ENCODE measurements around the gene PSMB3.
"Not testable (repeated sequence)": the region's sequence is repeated elsewhere in the genome, so short reads cannot be mapped to it uniquely, and the experiment has no call there.

The PSMB3 gene

GRCh38 chr17:38721802-38722201 lies 30.7 kb upstream of the PSMB3 start:
- no peak overlapping the region for H3K14ac ChIP-seq (ENCODE audit: low read length in 2 of 2)
- peaks cover 8% of the 10 kb centered on the region for H3K4me1 ChIP-seq (ENCODE audit: control insufficient read depth, insufficient read depth, low read depth, low read length)
- H2AFZ ChIP-seq (ENCODE audit: low read depth, low read length), result no peak overlapping the region
- no peak overlapping the region for H3K4ac ChIP-seq (ENCODE audit: low read depth in 1 of 2, low read length in 2 of 2)
- no peak overlapping the region for H2BK15ac ChIP-seq (ENCODE audit: low read depth, poor library complexity, severe bottlenecking)
- no peak overlapping the region for H2BK5ac ChIP-seq (ENCODE audit: low read depth, low read length, poor library complexity, severe bottlenecking)
- no peak overlapping the region for H3K18ac ChIP-seq (ENCODE audit: low read depth in 1 of 2, low read length in 2 of 2)
- H3K27ac ChIP-seq (ENCODE audit: low read length, poor library complexity, severe bottlenecking), result no peak overlapping the region
- no peak overlapping the region for H4K91ac ChIP-seq (ENCODE audit: low read length)
- no peak overlapping the region for H3K23ac ChIP-seq (ENCODE audit: low read length in 2 of 2)
- no peak overlapping the region for H3K4me2 ChIP-seq (ENCODE audit: low read length, poor library complexity, severe bottlenecking)
- no peak overlapping the region for H2AK5ac ChIP-seq (ENCODE audit: low read length, severe bottlenecking)
- H3K4me3 ChIP-seq (ENCODE audit: insufficient read depth in 1 of 2, low read depth in 1 of 2, low read length in 2 of 2), result no peak overlapping the region
- no peak overlapping the region for H2BK12ac ChIP-seq (ENCODE audit: low read length in 2 of 2)
- peaks cover 60 to 68% of the 10 kb centered on the region in 2 experiments for H3K36me3 ChIP-seq (ENCODE audit: control insufficient read depth in 1 of 2, insufficient read depth in 2 of 2, low read depth in 1 of 2, low read length in 2 of 2)
- H2BK120ac ChIP-seq (ENCODE audit: low read depth, low read length), result no peak overlapping the region
- WGBS, result 95% methylated on average over 12 of the region's 16 CpGs
- no peak for DNase-seq
- H3K27me3 ChIP-seq (ENCODE audit: control insufficient read depth in 1 of 2, insufficient read depth in 1 of 2, low read length in 2 of 2), result no peaks in the 10 kb centered on the region
- no peak overlapping the region for H3K9ac ChIP-seq (ENCODE audit: low read length)
- no peak overlapping the region for H4K8ac ChIP-seq (ENCODE audit: low read length)
- no peaks in the 10 kb centered on the region for H3K9me3 ChIP-seq (ENCODE audit: control insufficient read depth, low read length)
- H3K79me1 ChIP-seq (replicated peaks; ENCODE audit: low read length, poor library complexity, severe bottlenecking), result peaks cover 1% of the 10 kb centered on the region

GRCh38 chr17:38724337-38724988 lies 28.1 kb upstream of the PSMB3 start:
- 95% methylated on average over 14 of the region's 16 CpGs for WGBS

GRCh38 chr17:38725066-38725465 lies 27.5 kb upstream of the PSMB3 start:
- no peak overlapping the region for H2BK12ac ChIP-seq (ENCODE audit: low read length in 2 of 2)
- peaks cover 1% of the 10 kb centered on the region for H3K79me1 ChIP-seq (replicated peaks; ENCODE audit: low read length, poor library complexity, severe bottlenecking)
- H3K27ac ChIP-seq (ENCODE audit: low read length, poor library complexity, severe bottlenecking), result no peak overlapping the region
- H3K36me3 ChIP-seq (ENCODE audit: control insufficient read depth in 1 of 2, insufficient read depth in 2 of 2, low read depth in 1 of 2, low read length in 2 of 2), result peaks cover 38 to 46% of the 10 kb centered on the region in 2 experiments
- no peaks in the 10 kb centered on the region for H3K9me3 ChIP-seq (ENCODE audit: control insufficient read depth, low read length)
- no peak overlapping the region for H3K9ac ChIP-seq (ENCODE audit: low read length)
- H3K4me1 ChIP-seq (ENCODE audit: control insufficient read depth, insufficient read depth, low read depth, low read length), result peaks cover 15% of the 10 kb centered on the region
- no peak overlapping the region for H3K4ac ChIP-seq (ENCODE audit: low read depth in 1 of 2, low read length in 2 of 2)
- H3K14ac ChIP-seq (ENCODE audit: low read length in 2 of 2), result no peak overlapping the region
- H4K8ac ChIP-seq (ENCODE audit: low read length), result no peak overlapping the region
- no peak overlapping the region for H2BK120ac ChIP-seq (ENCODE audit: low read depth, low read length)
- H3K18ac ChIP-seq (ENCODE audit: low read depth in 1 of 2, low read length in 2 of 2), result no peak overlapping the region
- H3K4me2 ChIP-seq (ENCODE audit: low read length, poor library complexity, severe bottlenecking), result no peak overlapping the region
- H3K23ac ChIP-seq (ENCODE audit: low read length in 2 of 2), result no peak overlapping the region
- H3K4me3 ChIP-seq (ENCODE audit: insufficient read depth in 1 of 2, low read depth in 1 of 2, low read length in 2 of 2), result no peak overlapping the region
- no peak overlapping the region for H2AK5ac ChIP-seq (ENCODE audit: low read length, severe bottlenecking)
- WGBS, result 88% methylated on average over 10 of the region's 10 CpGs
- DNase-seq, result no peak
- H3K27me3 ChIP-seq (ENCODE audit: control insufficient read depth in 1 of 2, insufficient read depth in 1 of 2, low read length in 2 of 2), result no peaks in the 10 kb centered on the region
- no peak overlapping the region for H2BK5ac ChIP-seq (ENCODE audit: low read depth, low read length, poor library complexity, severe bottlenecking)
- no peak overlapping the region for H4K91ac ChIP-seq (ENCODE audit: low read length)
- no peak overlapping the region for H2BK15ac ChIP-seq (ENCODE audit: low read depth, poor library complexity, severe bottlenecking)
- H2AFZ ChIP-seq (ENCODE audit: low read depth, low read length), result no peak overlapping the region

More at GRCh38 chr17:38724337-38724988, 28.1 kb upstream of the PSMB3 start:
- H3K9ac ChIP-seq (ENCODE audit: low read length), result no peak overlapping the region
- peaks cover 11% of the 10 kb centered on the region for H3K4me1 ChIP-seq (ENCODE audit: control insufficient read depth, insufficient read depth, low read depth, low read length)
- H3K18ac ChIP-seq (ENCODE audit: low read depth in 1 of 2, low read length in 2 of 2), result no peak overlapping the region
- no peak overlapping the region for H3K4me2 ChIP-seq (ENCODE audit: low read length, poor library complexity, severe bottlenecking)
- H3K36me3 ChIP-seq (ENCODE audit: control insufficient read depth in 1 of 2, insufficient read depth in 2 of 2, low read depth in 1 of 2, low read length in 2 of 2), result peaks cover 38 to 52% of the 10 kb centered on the region in 2 experiments
- no peak overlapping the region for H2BK12ac ChIP-seq (ENCODE audit: low read length in 2 of 2)
- H3K4me3 ChIP-seq (ENCODE audit: insufficient read depth in 1 of 2, low read depth in 1 of 2, low read length in 2 of 2), result no peak overlapping the region
- H3K27me3 ChIP-seq (ENCODE audit: control insufficient read depth in 1 of 2, insufficient read depth in 1 of 2, low read length in 2 of 2), result no peaks in the 10 kb centered on the region
- no peak overlapping the region for H3K27ac ChIP-seq (ENCODE audit: low read length, poor library complexity, severe bottlenecking)
- no peak for DNase-seq
- no peak overlapping the region for H2AFZ ChIP-seq (ENCODE audit: low read depth, low read length)
- no peak overlapping the region for H2BK5ac ChIP-seq (ENCODE audit: low read depth, low read length, poor library complexity, severe bottlenecking)
- no peak overlapping the region for H2AK5ac ChIP-seq (ENCODE audit: low read length, severe bottlenecking)
- peaks cover 1% of the 10 kb centered on the region for H3K79me1 ChIP-seq (replicated peaks; ENCODE audit: low read length, poor library complexity, severe bottlenecking)
- H4K8ac ChIP-seq (ENCODE audit: low read length), result no peak overlapping the region
- no peaks in the 10 kb centered on the region for H3K9me3 ChIP-seq (ENCODE audit: control insufficient read depth, low read length)
- no peak overlapping the region for H3K4ac ChIP-seq (ENCODE audit: low read depth in 1 of 2, low read length in 2 of 2)
- no peak overlapping the region for H3K14ac ChIP-seq (ENCODE audit: low read length in 2 of 2)
- H4K91ac ChIP-seq (ENCODE audit: low read length), result no peak overlapping the region
- H3K23ac ChIP-seq (ENCODE audit: low read length in 2 of 2), result peak overlapping the region in 1 of 2 experiments; percentile 67
- no peak overlapping the region for H2BK120ac ChIP-seq (ENCODE audit: low read depth, low read length)
- no peak overlapping the region for H2BK15ac ChIP-seq (ENCODE audit: low read depth, poor library complexity, severe bottlenecking)

- H3K9me3 ChIP-seq (ENCODE audit: control insufficient read depth, low read length); H3K27me3 ChIP-seq (ENCODE audit: control insufficient read depth in 1 of 2, insufficient read depth in 1 of 2, low read length in 2 of 2); H4K8ac ChIP-seq (ENCODE audit: low read length); H4K91ac ChIP-seq (ENCODE audit: low read length); H3K14ac ChIP-seq (ENCODE audit: low read length in 2 of 2); H3K9ac ChIP-seq (ENCODE audit: low read length); H3K18ac ChIP-seq (ENCODE audit: low read depth in 1 of 2, low read length in 2 of 2); H2BK15ac ChIP-seq (ENCODE audit: low read depth, poor library complexity, severe bottlenecking); H3K23ac ChIP-seq (ENCODE audit: low read length in 2 of 2); H3K27ac ChIP-seq (ENCODE audit: low read length, poor library complexity, severe bottlenecking); DNase-seq; H3K4me3 ChIP-seq (ENCODE audit: insufficient read depth in 1 of 2, low read depth in 1 of 2, low read length in 2 of 2); H2BK120ac ChIP-seq (ENCODE audit: low read depth, low read length); H2AK5ac ChIP-seq (ENCODE audit: low read length, severe bottlenecking); H3K4ac ChIP-seq (ENCODE audit: low read depth in 1 of 2, low read length in 2 of 2); H3K79me1 ChIP-seq (replicated peaks; ENCODE audit: low read length, poor library complexity, severe bottlenecking); H2AFZ ChIP-seq (ENCODE audit: low read depth, low read length); H2BK5ac ChIP-seq (ENCODE audit: low read depth, low read length, poor library complexity, severe bottlenecking); H2BK12ac ChIP-seq (ENCODE audit: low read length in 2 of 2); H3K4me2 ChIP-seq (ENCODE audit: low read length, poor library complexity, severe bottlenecking): not testable (repeated sequence)
- Histone ChIP-seq H3K4me1 (ENCODE audit: control insufficient read depth, insufficient read depth, low read depth, low read length) (peaks cover 20% of the 10 kb centered on the region), H3K36me3 (ENCODE audit: control insufficient read depth in 1 of 2, insufficient read depth in 2 of 2, low read depth in 1 of 2, low read length in 2 of 2) (peaks cover 29 to 39% of the 10 kb centered on the region in 2 experiments)
- no CpG with 5 or more reads among the region's 8 CpGs for WGBS
Observed at GRCh38 chr17:38726145-38726544, 26.4 kb upstream of the PSMB3 start.

Measured in mesenchymal stem cell (in vitro differentiated cells and primary cell).